CD4-positive, alpha-beta memory T cell (primary cell): ENCODE results near the gene TBC1D10A. TPM values are rescaled to one million over a fixed set of nuclear protein-coding genes. Genes with fewer than 3 reads are reported as not detected.

Experiments
- CTCF ChIA-PET: fragments of 350-600 bp; sonication (Branson Sonifier 250); formaldehyde crosslinking; loops from one replicate; lab custom pipeline; 2021; ENCODE audit warnings: inconsistent platforms; ENCODE audit not compliant: partially characterized antibody; lab: Charles Lee
- POLR2A ChIA-PET: fragments of 350-600 bp; sonication (Branson Sonifier 250); formaldehyde crosslinking; loops from one replicate; lab custom pipeline; 2021; ENCODE audit not compliant: partially characterized antibody; lab: Charles Lee
- DNase-seq, 5 donors: peaks; one replicate each; pipeline versions ENCODE4 v3.0.0 to v3.0.0-alpha.2; 2020 to 2022; ENCODE audit warnings: mixed read lengths in 1 of 5
- H3K27ac ChIP-seq: one replicate; pipeline ENCODE4 v1.7.0; 2013; ENCODE audit warnings: low read depth, low read length
- H3K27me3 ChIP-seq: 2 replicates; pipeline ENCODE4 v1.7.0; 2013; ENCODE audit warnings: mild to moderate bottlenecking, low read length, moderate library complexity; ENCODE audit not compliant: insufficient read depth
- H3K36me3 ChIP-seq: 2 replicates; pipeline ENCODE4 v1.7.0; 2013; ENCODE audit warnings: mild to moderate bottlenecking, low read length, moderate library complexity; ENCODE audit not compliant: insufficient read depth
- H3K4me1 ChIP-seq: 2 replicates; pipeline ENCODE4 v1.7.0; 2013; ENCODE audit warnings: mild to moderate bottlenecking, low read length, moderate library complexity; ENCODE audit not compliant: insufficient read depth
- H3K4me3 ChIP-seq, 2 donors: one replicate each; pipeline ENCODE4 v1.7.0; 2013; ENCODE audit warnings: low read length in 2 of 2, mild to moderate bottlenecking in 1 of 2
- H3K9me3 ChIP-seq, 2 donors: one replicate each; pipeline ENCODE4 v1.7.0; 2013; ENCODE audit warnings: low read length in 2 of 2, control low read depth in 1 of 2; ENCODE audit not compliant: control insufficient read depth in 1 of 2
- H3K27ac Mint-ChIP-seq, 7 donors: one replicate each; pipeline ENCODE4 v1.8.0; 2020 to 2021; ENCODE audit warnings: mixed read lengths in 7 of 7, mild to moderate bottlenecking in 6 of 7, inconsistent platforms in 3 of 7, moderate library complexity in 3 of 7
- H3K27me3 Mint-ChIP-seq, 2 donors: one replicate each; pipeline ENCODE4 v1.8.0; 2020 to 2021; ENCODE audit warnings: mixed read lengths in 2 of 2
- H3K36me3 Mint-ChIP-seq, 2 donors: one replicate each; pipeline ENCODE4 v1.8.0; 2020 to 2021; ENCODE audit warnings: mixed read lengths in 2 of 2, inconsistent platforms in 1 of 2, mild to moderate bottlenecking in 1 of 2
- H3K4me1 Mint-ChIP-seq, 4 donors: one replicate each; pipeline ENCODE4 v1.8.0; 2020 to 2021; ENCODE audit warnings: mixed read lengths in 4 of 4, mild to moderate bottlenecking in 1 of 4
- H3K4me3 Mint-ChIP-seq, 8 donors: one replicate each; pipeline ENCODE4 v1.8.0; 2020 to 2021; ENCODE audit warnings: mixed read lengths in 8 of 8, mild to moderate bottlenecking in 7 of 8, moderate library complexity in 6 of 8, inconsistent platforms in 3 of 8
- H3K9me3 Mint-ChIP-seq, 8 donors: one replicate each; pipeline ENCODE4 v1.8.0; 2020 to 2021; ENCODE audit warnings: mixed read lengths in 8 of 8, mild to moderate bottlenecking in 5 of 8, inconsistent platforms in 3 of 8, moderate library complexity in 1 of 8
- intact Hi-C: fragments of 100-400 bp; cut with micrococcal nuclease; formaldehyde crosslinking; loops from one replicate; pipeline ENCODE4 v1.15.1; 2023
- polyA plus RNA-seq, 2 donors: library from polyadenylated mRNA; unstranded; fragments of 300-500 nt; fragmentation: Illumina TruSeq; gene quantifications; one replicate each; pipeline ENCODE4 v1.2.3, GENCODE V29; 2021
- total RNA-seq, 2 experiments: library from RNA; stranded (reverse); gene quantifications; one replicate each; pipeline ENCODE4 v1.2.3, GENCODE V29; 2021

The TBC1D10A gene
- total and polyA plus RNA-seq, 4 experiments from 2014 or later, result 60.6 to 76.8 (median 61.9) TPM

DNA sequence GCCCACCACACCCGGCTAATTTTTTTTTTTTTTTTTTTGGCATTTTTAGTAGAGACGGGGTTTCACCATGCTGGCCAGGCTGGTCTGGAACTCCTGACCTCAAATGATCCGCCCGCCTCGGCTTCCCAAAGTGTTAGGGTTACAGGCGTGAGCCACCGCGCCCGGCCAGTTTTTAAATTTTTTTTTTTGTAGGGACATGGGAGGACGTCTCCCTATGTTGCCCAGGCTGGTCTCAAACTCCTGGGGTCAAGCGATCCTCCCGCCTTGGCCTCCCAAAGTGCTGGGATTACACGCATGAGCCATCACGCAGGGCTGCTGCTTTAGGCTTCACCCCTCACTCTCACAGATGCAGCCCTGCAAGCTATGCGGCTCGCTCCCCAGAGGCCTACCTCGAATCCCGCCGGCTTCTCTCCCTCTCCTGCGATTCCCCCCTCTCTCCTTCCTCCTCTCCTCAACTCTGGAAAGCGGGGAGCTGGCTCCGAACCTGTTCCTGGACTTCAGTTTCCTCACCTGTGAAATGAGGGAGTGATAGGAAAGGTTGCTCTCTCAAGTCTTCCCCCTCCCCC lies 31.0 kb upstream of the TBC1D10A start:
- H3K36me3 Mint-ChIP-seq, result peaks cover 8 to 31% of the 10 kb centered on the region in 2 donors
- peaks cover 37% of the 10 kb centered on the region for H3K4me1 ChIP-seq
- no peak for DNase-seq
- H3K27me3 ChIP-seq, result no peaks in the 10 kb centered on the region
- H3K27ac ChIP-seq, result peak overlapping the region; percentile 96
- no peaks in the 10 kb centered on the region for H3K9me3 Mint-ChIP-seq
- ChIA-PET POLR2A (interaction anchor here (0.9 to 8.9 kb wide), 5 partner anchors 15 to 69 kb away, joined by 3 to 118 read pairs (median 12); partner anchors contain the start of genes CASTOR1 and TBC1D10A), CTCF (interaction anchor here (1.1 to 4.0 kb wide), 6 partner anchors 11 to 249 kb away, joined by 3 to 42 read pairs (median 4); partner anchors contain the start of genes CASTOR1 and RNF215)
- intact Hi-C loops, result loop anchor here (2.0 to 5.0 kb wide), 3 partner anchors 29 to 67 kb away; partner anchors contain the start of genes MTFP1 and RNF215
- peak overlapping the region; percentile 65 to 96 (median 81) for H3K4me3 Mint-ChIP-seq
- peak overlapping the region in 6 of 7 donors; percentile 93 to 99 (median 94) for H3K27ac Mint-ChIP-seq
- no peaks in the 10 kb centered on the region for H3K27me3 Mint-ChIP-seq
- peaks cover 24 to 49% (median 39%) of the 10 kb centered on the region in 4 donors for H3K4me1 Mint-ChIP-seq
- H3K4me3 ChIP-seq, result no peak overlapping the region
- H3K9me3 ChIP-seq, result no peaks in the 10 kb centered on the region
- H3K36me3 ChIP-seq, result peaks cover 2% of the 10 kb centered on the region

DNA sequence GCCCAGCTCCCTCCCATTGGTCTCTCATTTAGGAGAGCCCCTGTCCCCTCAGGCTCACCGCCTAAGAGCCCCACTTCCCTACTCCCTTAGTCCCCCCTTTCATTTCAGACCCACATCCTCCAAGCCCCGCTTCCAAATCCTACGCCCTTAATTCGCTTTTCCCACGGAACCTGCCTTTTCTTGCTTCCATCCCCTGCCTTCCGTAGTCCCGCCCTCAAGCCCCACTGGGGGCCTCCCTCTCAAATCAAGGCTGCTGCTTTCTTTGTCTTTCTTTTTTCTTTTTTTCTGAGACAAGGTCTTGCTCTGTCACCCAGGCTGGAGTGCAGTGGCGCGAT lies 30.5 kb upstream of the TBC1D10A start:
- intact Hi-C loops, result loop anchor here (2.0 to 5.0 kb wide), 3 partner anchors 30 to 68 kb away; partner anchors contain the start of genes MTFP1 and RNF215
- H3K9me3 ChIP-seq, result no peaks in the 10 kb centered on the region
- Mint-ChIP-seq H3K27me3 (no peaks in the 10 kb centered on the region), H3K4me3 (peak overlapping the region; percentile 93 to 98 (median 97)), H3K27ac (peak overlapping the region; percentile 94 to 99 (median 97)), H3K4me1 (peaks cover 24 to 54% (median 43%) of the 10 kb centered on the region in 4 donors), H3K9me3 (no peaks in the 10 kb centered on the region), H3K36me3 (peaks cover 12 to 36% of the 10 kb centered on the region in 2 donors)
- POLR2A ChIA-PET, result interaction anchor here (0.6 to 8.9 kb wide), 23 partner anchors 9 to 804 kb away, joined by 3 to 118 read pairs (median 9); partner anchors contain the start of genes CASTOR1, MTFP1, TBC1D10A and THOC5
- peaks cover 42% of the 10 kb centered on the region for H3K4me1 ChIP-seq
- peak overlapping the region; percentile 96 for H3K27ac ChIP-seq
- CTCF ChIA-PET, result interaction anchor here (1.0 to 4.0 kb wide), 7 partner anchors 27 to 249 kb away, joined by 3 to 42 read pairs (median 4); partner anchors contain the start of genes CASTOR1 and RNF215
- H3K27me3 ChIP-seq, result no peaks in the 10 kb centered on the region
- no peak for DNase-seq
- peaks cover 7% of the 10 kb centered on the region for H3K36me3 ChIP-seq
- peak overlapping the region; percentile 32 to 82 for H3K4me3 ChIP-seq

DNA sequence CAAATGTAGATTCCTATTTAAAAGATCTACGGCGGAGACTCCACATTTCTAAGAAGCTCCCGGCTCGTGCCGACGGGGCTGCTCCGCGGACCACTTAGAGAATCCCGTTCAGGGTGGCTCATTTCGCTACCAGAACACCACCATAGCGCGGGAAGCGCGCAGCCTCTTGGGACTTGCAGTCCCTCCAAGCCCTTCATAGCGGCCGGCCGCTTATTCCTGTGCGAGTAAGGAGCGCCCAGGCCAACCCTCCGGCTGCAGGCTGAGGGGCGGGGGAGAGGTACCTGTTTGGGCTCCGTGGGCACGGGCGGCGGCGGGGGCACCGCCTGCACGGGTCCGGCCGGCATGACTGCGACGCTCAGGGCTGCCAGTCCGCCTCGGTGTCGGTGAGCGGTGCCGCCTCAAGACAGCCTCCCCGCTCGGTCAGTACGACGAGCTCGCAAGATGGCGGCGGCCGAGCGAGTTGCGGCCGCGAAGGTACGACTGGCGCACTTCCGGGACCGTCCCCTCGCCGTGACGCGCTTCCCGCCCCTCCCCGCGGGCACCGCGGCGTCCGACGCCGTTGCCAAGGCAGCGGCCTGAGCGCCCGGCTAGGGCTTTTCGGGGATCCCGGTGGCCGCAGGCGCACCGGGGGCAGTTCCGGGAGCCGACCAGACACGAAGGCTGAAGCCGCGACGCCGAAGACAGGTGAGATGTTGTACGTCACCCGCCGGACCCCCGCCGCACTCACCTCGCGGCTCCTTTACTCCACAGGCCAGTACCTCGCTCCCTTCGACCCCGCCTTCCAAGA lies 29.9 kb upstream of the TBC1D10A start, which contains the start of the genes CCDC157 and SF3A1:
CCDC157 (plus strand) TSS at position 559 of the 787 bp plus-strand sequence. CDS start 8,994 bp downstream, outside the sequence.
SF3A1 (minus strand) TSS at position 446 of the 787 bp plus-strand sequence; CDS start at position 344, 102 bp downstream.
- H3K9me3 Mint-ChIP-seq, result no peaks in the 10 kb centered on the region
- Histone ChIP-seq H3K27me3 (no peaks in the 10 kb centered on the region), H3K9me3 (no peaks in the 10 kb centered on the region), H3K27ac (peak within 1 kb of the TSS; percentile 96), H3K36me3 (peaks cover 13% of the 10 kb centered on the region), H3K4me1 (peaks cover 47% of the 10 kb centered on the region), H3K4me3 (peak within 1 kb of the TSS; percentile 82 to 94)
- CTCF ChIA-PET, result interaction anchor here (0.7 to 4.0 kb wide), 8 partner anchors 27 to 248 kb away, joined by 3 to 42 read pairs (median 4); partner anchors contain the start of genes CASTOR1 and RNF215
- no peaks in the 10 kb centered on the region for H3K27me3 Mint-ChIP-seq
- H3K4me3 Mint-ChIP-seq, result peak within 1 kb of the TSS; percentile 93 to 98 (median 97)
- peaks cover 16 to 42% of the 10 kb centered on the region in 2 donors for H3K36me3 Mint-ChIP-seq
- POLR2A ChIA-PET, result interaction anchor here (0.6 to 8.9 kb wide), 24 partner anchors 8 to 803 kb away, joined by 3 to 118 read pairs (median 8); partner anchors contain the start of genes CASTOR1, MTFP1, TBC1D10A and THOC5
- peak within 1 kb of the TSS; percentile 94 to 99 (median 98) for H3K27ac Mint-ChIP-seq
- peak; percentile 86 to 90 (median 89) for DNase-seq
- intact Hi-C loops, result loop anchor here (1.0 to 5.0 kb wide), 6 partner anchors 29 to 94 kb away; partner anchors contain the start of genes CASTOR1, MTFP1 and RNF215
- H3K4me1 Mint-ChIP-seq, result peaks cover 25 to 60% (median 46%) of the 10 kb centered on the region in 4 donors

DNA sequence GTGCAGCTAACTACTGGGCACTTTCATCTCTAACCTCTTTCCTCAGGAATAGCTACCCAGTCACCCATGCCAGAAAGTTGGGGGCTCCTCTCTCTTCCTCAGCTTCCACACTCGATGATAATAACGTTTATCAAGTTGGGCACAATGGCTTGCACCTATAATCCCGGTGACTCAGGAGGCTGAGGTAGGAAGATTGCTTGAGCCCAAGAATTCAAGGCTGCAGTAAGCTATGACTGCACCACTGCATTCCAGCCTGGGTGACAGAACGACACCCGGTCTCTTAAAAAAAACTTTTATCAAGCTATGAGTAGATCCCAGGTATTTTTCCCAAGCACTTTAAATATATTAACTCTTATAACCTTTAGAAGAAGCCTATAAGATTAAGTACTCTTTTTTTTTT lies 27.9 kb upstream of the TBC1D10A start:
- Histone ChIP-seq H3K4me1 (peaks cover 61% of the 10 kb centered on the region), H3K27me3 (no peaks in the 10 kb centered on the region), H3K27ac (peak overlapping the region; percentile 96), H3K36me3 (peaks cover 27% of the 10 kb centered on the region), H3K9me3 (no peaks in the 10 kb centered on the region), H3K4me3 (no peak overlapping the region)
- intact Hi-C loops, result loop anchor here (5.0 kb wide), 1 partner anchor 47 kb away; no protein-coding TSS in a partner anchor
- Mint-ChIP-seq H3K4me3 (peak overlapping the region; percentile 93 to 98 (median 97)), H3K27ac (peak overlapping the region; percentile 74 to 98 (median 94)), H3K36me3 (peaks cover 28 to 59% of the 10 kb centered on the region in 2 donors), H3K9me3 (no peaks in the 10 kb centered on the region), H3K27me3 (no peaks in the 10 kb centered on the region), H3K4me1 (peaks cover 35 to 78% (median 61%) of the 10 kb centered on the region in 4 donors)
- POLR2A ChIA-PET, result interaction anchor here (0.8 to 8.9 kb wide), 9 partner anchors 11 to 66 kb away, joined by 3 to 118 read pairs (median 4); partner anchors contain the start of genes CASTOR1 and TBC1D10A
- CTCF ChIA-PET, result interaction anchor here (1.3 to 3.3 kb wide), 2 partner anchors 36 to 66 kb away, joined by 3 to 21 read pairs; partner anchors contain the start of gene CASTOR1
- DNase-seq, result no peak

DNA sequence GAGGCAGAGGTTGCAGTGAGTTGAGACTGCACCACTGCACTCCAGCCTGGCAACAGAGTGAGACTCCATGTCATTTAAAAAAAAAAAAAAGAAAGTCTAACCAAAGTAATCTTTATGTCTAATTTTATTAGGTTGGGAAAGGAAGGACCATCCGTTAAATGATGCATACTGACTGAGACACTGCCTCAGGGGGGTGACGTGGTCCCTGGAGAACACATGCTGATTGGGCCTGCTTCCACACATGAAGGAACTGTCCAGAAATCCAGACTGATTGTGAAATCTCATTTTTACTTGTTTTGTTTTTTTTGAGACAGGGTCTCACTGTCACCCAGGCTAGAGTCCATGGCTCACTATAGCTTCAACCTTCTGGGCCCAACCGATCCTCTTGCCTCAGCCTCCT lies 24.5 kb upstream of the TBC1D10A start:
- peaks cover 44 to 77% of the 10 kb centered on the region in 2 donors for H3K36me3 Mint-ChIP-seq
- H3K27me3 Mint-ChIP-seq, result no peaks in the 10 kb centered on the region
- H3K4me3 Mint-ChIP-seq, result peak overlapping the region in 4 of 8 donors; percentile 23 to 49 (median 27)
- Histone ChIP-seq H3K27me3 (no peaks in the 10 kb centered on the region), H3K4me3 (no peak overlapping the region), H3K36me3 (peaks cover 45% of the 10 kb centered on the region), H3K27ac (no peak overlapping the region), H3K9me3 (no peaks in the 10 kb centered on the region), H3K4me1 (peaks cover 82% of the 10 kb centered on the region)
- intact Hi-C loops, result no loop called here
- no peaks in the 10 kb centered on the region for H3K9me3 Mint-ChIP-seq
- peak overlapping the region in 5 of 7 donors; percentile 46 to 82 (median 62) for H3K27ac Mint-ChIP-seq
- no peak for DNase-seq
- peaks cover 45 to 94% (median 66%) of the 10 kb centered on the region in 4 donors for H3K4me1 Mint-ChIP-seq
- POLR2A ChIA-PET, result interaction anchor here (0.9 kb wide), 1 partner anchor 36 kb away, joined by 3 read pairs; the partner anchor contains the start of gene RNF215
- CTCF ChIA-PET, result interaction anchor here (3.6 kb wide), 1 partner anchor 63 kb away, joined by 19 read pairs; the partner anchor contains the start of gene CASTOR1

DNA sequence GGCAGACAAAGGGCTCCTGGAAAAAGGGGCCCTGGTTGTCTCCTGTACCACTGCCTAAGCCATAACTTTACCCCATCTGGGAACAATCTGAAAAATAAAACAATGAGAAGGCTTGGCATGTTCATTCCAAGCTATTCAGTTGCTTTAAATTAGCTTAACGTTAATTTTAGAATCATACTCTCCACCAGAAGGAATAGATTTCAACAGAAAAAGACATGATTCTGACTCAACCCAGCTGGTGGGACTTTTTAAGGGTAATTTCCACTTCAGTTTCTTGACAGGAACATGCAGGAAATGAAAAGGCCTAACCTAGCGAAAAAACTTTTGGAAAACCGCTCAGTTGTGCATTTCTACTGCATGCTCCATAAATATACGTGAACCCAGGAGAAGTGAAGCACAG lies 22.1 kb upstream of the TBC1D10A start:
- POLR2A ChIA-PET, result interaction anchor here (1.1 to 3.4 kb wide), 4 partner anchors 8 to 59 kb away, joined by 3 to 13 read pairs (median 6); partner anchors contain the start of genes CASTOR1, CCDC157, SF3A1 and TBC1D10A
- Histone ChIP-seq H3K4me3 (no peak overlapping the region), H3K36me3 (peaks cover 69% of the 10 kb centered on the region), H3K4me1 (peaks cover 82% of the 10 kb centered on the region), H3K27me3 (no peaks in the 10 kb centered on the region), H3K9me3 (no peaks in the 10 kb centered on the region), H3K27ac (no peak overlapping the region)
- Mint-ChIP-seq H3K9me3 (no peaks in the 10 kb centered on the region), H3K36me3 (peaks cover 60 to 85% of the 10 kb centered on the region in 2 donors), H3K4me3 (peak overlapping the region in 4 of 8 donors; percentile 7 to 65 (median 47)), H3K27me3 (no peaks in the 10 kb centered on the region), H3K27ac (peak overlapping the region in 6 of 7 donors; percentile 22 to 92 (median 64)), H3K4me1 (peaks cover 36 to 88% (median 59%) of the 10 kb centered on the region in 4 donors)
- CTCF ChIA-PET, result interaction anchor here (3.6 kb wide), 1 partner anchor 61 kb away, joined by 19 read pairs; the partner anchor contains the start of gene CASTOR1
- intact Hi-C loops, result no loop called here
- no peak for DNase-seq
